Measurements from ENCODE around the gene LIME1.

The LIME1 gene

DNA sequence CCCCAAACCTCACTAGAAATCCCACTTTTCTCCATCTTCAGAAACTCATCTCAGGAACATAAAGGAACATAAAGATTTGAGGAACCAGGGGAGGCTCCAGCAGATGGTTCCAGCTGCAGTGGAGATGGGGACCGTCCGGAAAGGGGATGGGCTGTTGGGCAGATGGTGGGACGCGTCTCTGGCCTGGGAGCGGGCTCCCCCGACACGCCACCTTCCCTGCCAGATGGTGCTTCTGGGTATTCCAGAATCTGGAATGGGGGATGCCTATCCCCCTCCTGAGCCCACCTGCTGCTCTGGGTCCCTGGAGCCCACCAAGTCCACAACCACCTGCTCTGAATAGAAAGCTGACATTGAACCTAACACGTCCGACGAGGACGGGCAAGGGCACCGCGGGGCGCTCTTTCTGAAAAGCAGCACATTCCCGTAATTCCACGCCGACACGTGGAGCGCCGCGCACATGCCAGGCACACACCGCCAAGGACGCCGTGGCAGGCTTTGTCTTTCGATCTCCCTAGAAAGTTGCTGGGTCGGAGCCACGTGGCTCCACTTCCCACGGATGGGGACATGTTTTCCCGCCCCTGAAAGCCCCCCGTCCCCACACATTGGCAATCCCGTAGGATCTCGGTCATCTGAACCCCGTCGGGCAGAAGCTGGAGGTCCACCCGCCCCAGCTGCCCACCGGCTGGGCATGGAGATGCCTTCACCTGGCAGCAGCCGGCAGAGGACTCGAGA, 30.4 kb downstream of the LIME1 start:
- no peaks in the 10 kb centered on the region for H3K9me3 ChIP-seq (ENCODE audit: control insufficient read depth, low read length)
- H3K4me3 ChIP-seq (ENCODE audit: low read length), result no peak overlapping the region
- no peaks in the 10 kb centered on the region for H3K36me3 ChIP-seq (ENCODE audit: control insufficient read depth, insufficient read depth, low read length, severe bottlenecking)
- no peaks in the 10 kb centered on the region for H3K4me1 ChIP-seq (ENCODE audit: control insufficient read depth, insufficient read depth, low read length)
- H3K27me3 ChIP-seq (replicated peaks; ENCODE audit: control insufficient read depth, insufficient read depth, low read length), result no peaks in the 10 kb centered on the region
- no peak for DNase-seq (ENCODE audit: low read depth)
- H3K9ac ChIP-seq (ENCODE audit: low read length), result no peak overlapping the region

DNA sequence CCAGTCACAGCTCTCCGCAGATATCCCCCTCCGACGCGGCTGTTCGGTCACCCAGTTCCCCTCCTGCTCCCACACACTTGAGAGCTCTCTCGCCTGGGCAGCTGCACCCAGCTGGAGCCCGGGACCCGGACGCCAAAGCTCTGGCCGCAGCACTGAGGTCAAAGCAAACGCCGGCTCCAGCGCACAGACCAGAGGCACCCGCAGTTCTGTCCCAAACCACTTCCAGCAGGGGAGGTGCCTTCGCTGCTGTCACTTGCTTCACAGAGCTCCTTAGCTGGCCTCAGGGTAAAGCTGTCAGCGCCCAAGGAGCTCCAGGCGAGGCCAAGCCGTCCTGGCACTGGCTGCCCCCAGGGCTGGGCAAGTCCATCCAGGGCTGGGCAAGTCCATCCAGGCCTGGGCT, 31.0 kb downstream of the LIME1 start:
- Histone ChIP-seq H3K4me1 (ENCODE audit: control insufficient read depth, insufficient read depth, low read length) (no peaks in the 10 kb centered on the region), H3K36me3 (ENCODE audit: control insufficient read depth, insufficient read depth, low read length, severe bottlenecking) (no peaks in the 10 kb centered on the region)
- no peak for DNase-seq (ENCODE audit: low read depth)

GRCh38 chr20:63767886-63768285, 31.4 kb downstream of the LIME1 start:
- H3K9ac ChIP-seq (ENCODE audit: low read length), result no peak overlapping the region
- H3K4me1 ChIP-seq (ENCODE audit: control insufficient read depth, insufficient read depth, low read length), result no peaks in the 10 kb centered on the region
- H3K27me3 ChIP-seq (replicated peaks; ENCODE audit: control insufficient read depth, insufficient read depth, low read length), result no peaks in the 10 kb centered on the region
- no peaks in the 10 kb centered on the region for H3K9me3 ChIP-seq (ENCODE audit: control insufficient read depth, low read length)
- DNase-seq (ENCODE audit: low read depth), result no peak
- no peak overlapping the region for H3K4me3 ChIP-seq (ENCODE audit: low read length)
- no peaks in the 10 kb centered on the region for H3K36me3 ChIP-seq (ENCODE audit: control insufficient read depth, insufficient read depth, low read length, severe bottlenecking)

More for the DNA sequence above, 31.0 kb downstream of the LIME1 start:
- no peak overlapping the region for H3K4me3 ChIP-seq (ENCODE audit: low read length)
- H3K9ac ChIP-seq (ENCODE audit: low read length), result no peak overlapping the region
- H3K9me3 ChIP-seq (ENCODE audit: control insufficient read depth, low read length), result no peaks in the 10 kb centered on the region
- H3K27me3 ChIP-seq (replicated peaks; ENCODE audit: control insufficient read depth, insufficient read depth, low read length), result no peaks in the 10 kb centered on the region

DNA sequence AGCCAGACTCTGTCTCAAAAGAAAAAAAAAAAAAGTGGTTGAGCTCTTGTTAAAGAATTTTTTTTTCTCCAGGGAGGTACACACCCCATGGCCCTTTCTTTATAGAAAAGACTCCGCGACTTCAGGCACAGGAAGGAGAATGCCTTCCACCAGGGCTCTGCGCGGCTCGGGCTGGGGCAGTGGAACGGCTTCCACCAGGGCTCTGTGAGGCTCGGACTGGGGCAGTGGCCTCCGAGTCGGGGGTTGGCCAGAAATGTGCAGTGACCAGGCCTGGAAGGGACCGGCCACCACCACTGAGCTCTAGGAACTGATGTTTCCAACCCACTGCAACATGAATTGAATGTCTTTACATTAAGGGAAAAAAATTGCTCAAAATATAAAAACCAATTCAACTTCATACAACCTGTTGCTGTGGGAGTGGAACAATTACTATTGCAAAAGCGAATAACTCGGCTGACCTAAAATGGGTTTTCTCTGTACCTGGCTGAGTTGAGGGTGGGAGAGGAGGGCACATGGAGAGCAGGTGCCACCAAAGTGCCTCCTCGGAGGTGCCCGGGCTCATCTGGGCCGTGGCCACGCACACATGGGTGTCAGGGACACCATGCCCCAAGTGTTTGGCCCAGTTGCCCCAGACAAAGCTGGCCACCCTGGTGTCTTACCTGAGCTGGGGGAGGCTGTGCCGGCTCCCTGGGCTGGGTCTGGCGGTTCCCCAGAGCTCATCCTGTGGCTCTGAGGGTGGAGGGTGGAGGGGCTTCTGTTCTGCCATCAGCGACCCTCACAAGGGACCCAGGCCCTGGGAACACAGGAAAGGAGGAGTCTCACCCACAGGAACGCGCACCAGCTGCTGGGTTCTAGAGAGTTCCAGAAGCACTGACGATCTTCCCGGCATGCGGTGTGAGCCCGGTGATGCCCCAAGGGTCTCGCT, 32.4 kb downstream of the LIME1 start:
- Histone ChIP-seq H3K36me3 (ENCODE audit: control insufficient read depth, insufficient read depth, low read length, severe bottlenecking) (no peaks in the 10 kb centered on the region), H3K9ac (ENCODE audit: low read length) (no peak overlapping the region), H3K27me3 (replicated peaks; ENCODE audit: control insufficient read depth, insufficient read depth, low read length) (no peaks in the 10 kb centered on the region), H3K4me1 (ENCODE audit: control insufficient read depth, insufficient read depth, low read length) (no peaks in the 10 kb centered on the region), H3K9me3 (ENCODE audit: control insufficient read depth, low read length) (no peaks in the 10 kb centered on the region), H3K4me3 (ENCODE audit: low read length) (no peak overlapping the region)
- no peak for DNase-seq (ENCODE audit: low read depth)

DNA sequence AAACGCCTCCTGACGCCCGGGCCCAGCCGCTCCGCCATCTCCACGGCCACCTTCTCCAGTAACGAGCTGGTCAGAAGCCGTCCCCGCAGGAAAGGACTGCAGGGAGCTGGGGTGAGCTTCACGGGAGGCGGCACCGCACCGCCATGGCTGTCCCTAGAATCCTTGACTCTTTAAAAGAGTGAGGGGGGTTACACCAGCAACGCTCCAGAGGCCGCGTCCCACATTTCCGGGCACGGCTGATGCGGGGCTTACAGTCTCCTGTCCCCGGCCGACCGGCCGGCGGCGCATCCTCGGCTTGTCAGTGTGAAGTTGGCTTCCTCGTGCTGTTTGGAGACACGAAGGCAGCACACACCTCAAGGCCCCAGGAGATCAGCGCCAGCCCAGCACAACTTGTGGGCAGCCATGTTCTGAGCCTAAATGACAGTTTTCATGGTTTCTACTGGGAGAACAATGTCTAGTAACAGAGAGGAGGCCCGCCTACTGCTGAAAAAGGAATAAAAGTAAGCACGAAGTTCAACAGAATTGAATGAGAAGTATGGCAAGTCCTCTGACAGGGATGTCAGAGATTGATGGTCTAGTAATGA, 33.5 kb downstream of the LIME1 start:
- no peaks in the 10 kb centered on the region for H3K36me3 ChIP-seq (ENCODE audit: control insufficient read depth, insufficient read depth, low read length, severe bottlenecking)

DNA sequence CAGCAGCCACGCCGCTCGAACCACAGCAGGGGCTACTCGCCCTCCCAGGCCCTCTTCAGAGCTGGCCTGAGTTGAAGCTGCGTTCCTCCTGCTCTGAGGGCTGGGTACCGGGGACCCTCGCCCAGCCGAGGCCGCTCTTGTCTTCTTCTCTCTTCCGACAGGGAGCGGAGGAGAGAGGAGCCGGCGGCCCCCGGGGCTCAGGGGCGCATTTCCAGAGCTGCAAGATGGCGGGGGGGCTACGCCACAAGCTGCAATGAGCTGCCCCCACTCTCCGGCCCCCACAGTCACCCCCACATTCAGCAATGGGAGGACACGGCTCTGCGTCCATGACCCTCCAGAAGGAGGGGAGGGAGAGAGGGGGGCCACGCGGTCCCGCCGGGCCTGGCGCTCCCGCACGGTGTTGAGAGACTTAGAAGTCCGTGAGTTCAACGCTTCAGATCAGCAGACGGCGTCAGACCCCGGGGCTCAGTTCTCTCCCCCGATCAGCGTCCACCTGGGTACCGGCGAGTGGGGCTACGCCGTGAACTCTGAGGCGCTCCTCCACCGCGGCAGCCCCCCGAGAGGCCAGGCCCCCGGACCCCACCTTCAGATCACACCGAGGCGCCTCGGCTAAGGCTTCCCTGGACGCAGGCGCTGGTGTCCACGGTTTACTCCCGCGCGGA, 34.7 kb downstream of the LIME1 start:
- H3K4me1 ChIP-seq (ENCODE audit: control insufficient read depth, insufficient read depth, low read length), result no peaks in the 10 kb centered on the region
- H3K9ac ChIP-seq (ENCODE audit: low read length), result no peak overlapping the region
- no peaks in the 10 kb centered on the region for H3K36me3 ChIP-seq (ENCODE audit: control insufficient read depth, insufficient read depth, low read length, severe bottlenecking)
- no peak overlapping the region for H3K4me3 ChIP-seq (ENCODE audit: low read length)
- H3K27me3 ChIP-seq (replicated peaks; ENCODE audit: control insufficient read depth, insufficient read depth, low read length), result peaks cover 4% of the 10 kb centered on the region
- no peaks in the 10 kb centered on the region for H3K9me3 ChIP-seq (ENCODE audit: control insufficient read depth, low read length)
- no peak for DNase-seq (ENCODE audit: low read depth)

More for the DNA sequence above, 33.5 kb downstream of the LIME1 start:
- H3K27me3 ChIP-seq (replicated peaks; ENCODE audit: control insufficient read depth, insufficient read depth, low read length), result peaks cover 4% of the 10 kb centered on the region
- no peak for DNase-seq (ENCODE audit: low read depth)
- H3K9me3 ChIP-seq (ENCODE audit: control insufficient read depth, low read length), result no peaks in the 10 kb centered on the region
- no peak overlapping the region for H3K4me3 ChIP-seq (ENCODE audit: low read length)
- H3K9ac ChIP-seq (ENCODE audit: low read length), result no peak overlapping the region
- H3K4me1 ChIP-seq (ENCODE audit: control insufficient read depth, insufficient read depth, low read length), result no peaks in the 10 kb centered on the region

DNA sequence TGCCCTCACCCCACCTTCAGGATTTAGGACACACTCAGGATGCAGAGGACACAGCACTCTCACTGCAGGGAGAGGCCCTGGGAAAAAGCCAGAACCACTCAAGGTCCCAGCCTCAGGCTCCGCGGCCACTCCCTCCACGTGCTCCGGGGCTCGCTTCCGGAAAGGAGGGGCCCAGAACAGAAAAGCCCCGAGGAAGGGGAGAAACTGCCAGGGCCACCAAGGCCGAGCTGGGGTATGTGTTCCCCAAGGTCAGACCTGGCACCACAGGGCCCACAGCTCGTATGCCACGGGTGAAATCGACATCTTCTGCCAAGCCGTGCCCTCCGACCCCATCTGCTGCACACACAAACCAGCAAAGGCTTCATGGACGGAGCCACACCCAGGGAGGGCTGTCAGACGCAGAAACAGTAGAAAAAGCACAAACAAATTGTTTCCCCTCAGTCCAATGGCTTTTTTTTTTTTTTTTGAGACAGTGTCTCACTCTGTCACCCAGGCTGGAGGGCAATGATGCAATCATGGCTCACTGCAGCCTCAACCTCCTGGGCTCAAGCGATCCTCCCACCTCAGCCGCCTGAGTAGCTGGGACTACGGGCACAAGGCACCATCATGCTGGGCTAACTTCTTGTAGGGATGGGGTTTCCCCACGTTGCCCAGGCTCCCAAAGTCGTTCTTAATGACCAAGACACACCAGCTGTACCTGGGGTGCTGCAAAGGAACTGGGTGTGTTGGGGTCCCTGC, 36.5 kb downstream of the LIME1 start:
- Histone ChIP-seq H3K27me3 (replicated peaks; ENCODE audit: control insufficient read depth, insufficient read depth, low read length) (peaks cover 4% of the 10 kb centered on the region), H3K9ac (ENCODE audit: low read length) (no peak overlapping the region), H3K9me3 (ENCODE audit: control insufficient read depth, low read length) (no peaks in the 10 kb centered on the region), H3K4me3 (ENCODE audit: low read length) (no peak overlapping the region), H3K4me1 (ENCODE audit: control insufficient read depth, insufficient read depth, low read length) (no peaks in the 10 kb centered on the region), H3K36me3 (ENCODE audit: control insufficient read depth, insufficient read depth, low read length, severe bottlenecking) (no peaks in the 10 kb centered on the region)
- DNase-seq (ENCODE audit: low read depth), result no peak

DNA sequence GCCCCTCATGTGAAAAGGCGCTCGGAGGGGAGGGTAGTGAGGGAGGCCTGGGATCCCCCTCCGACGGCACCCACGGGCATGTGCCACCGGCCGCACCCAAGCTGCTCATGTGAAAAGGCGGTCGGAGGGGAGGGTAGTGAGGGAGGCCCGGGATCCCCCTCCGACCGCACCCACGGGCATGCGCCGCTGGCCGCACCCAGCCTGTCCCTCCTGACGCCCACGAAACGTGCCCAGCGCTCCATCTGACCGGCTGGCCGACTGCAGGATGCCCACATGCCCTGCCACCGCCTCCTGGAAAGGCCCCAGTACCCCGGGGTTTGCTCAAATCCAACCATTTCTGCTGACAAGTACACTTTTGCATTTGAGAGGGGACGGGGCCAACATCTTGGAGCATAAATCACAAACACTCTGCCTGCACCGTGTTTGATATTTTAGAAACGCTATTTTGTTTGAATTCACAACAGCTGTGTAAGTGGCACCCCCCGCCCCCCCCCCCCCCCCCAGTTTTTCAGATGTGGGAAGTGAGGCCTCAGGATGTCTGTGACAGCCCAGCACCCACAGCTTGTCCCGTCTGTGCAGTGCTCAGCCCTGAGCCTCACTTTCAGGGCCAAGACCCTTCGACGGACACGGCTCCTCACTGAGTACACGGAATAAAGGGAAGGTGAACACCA, 37.2 kb downstream of the LIME1 start:
- Histone ChIP-seq H3K27me3 (replicated peaks; ENCODE audit: control insufficient read depth, insufficient read depth, low read length) (peaks cover 4% of the 10 kb centered on the region), H3K9me3 (ENCODE audit: control insufficient read depth, low read length) (no peaks in the 10 kb centered on the region), H3K36me3 (ENCODE audit: control insufficient read depth, insufficient read depth, low read length, severe bottlenecking) (no peaks in the 10 kb centered on the region), H3K9ac (ENCODE audit: low read length) (no peak overlapping the region), H3K4me3 (ENCODE audit: low read length) (no peak overlapping the region), H3K4me1 (ENCODE audit: control insufficient read depth, insufficient read depth, low read length) (no peaks in the 10 kb centered on the region)
- DNase-seq (ENCODE audit: low read depth), result no peak

GRCh38 chr20:63774306-63774705, 37.8 kb downstream of the LIME1 start:
- DNase-seq (ENCODE audit: low read depth), result no peak
- Histone ChIP-seq H3K27me3 (replicated peaks; ENCODE audit: control insufficient read depth, insufficient read depth, low read length) (peaks cover 4% of the 10 kb centered on the region), H3K9me3 (ENCODE audit: control insufficient read depth, low read length) (no peaks in the 10 kb centered on the region)

More at GRCh38 chr20:63774306-63774705, 37.8 kb downstream of the LIME1 start:
- Histone ChIP-seq H3K4me1 (ENCODE audit: control insufficient read depth, insufficient read depth, low read length) (no peaks in the 10 kb centered on the region), H3K9ac (ENCODE audit: low read length) (no peak overlapping the region), H3K4me3 (ENCODE audit: low read length) (no peak overlapping the region), H3K36me3 (ENCODE audit: control insufficient read depth, insufficient read depth, low read length, severe bottlenecking) (no peaks in the 10 kb centered on the region)

Measured in adipocyte (in vitro differentiated cells).